Neural crest cell (in vitro differentiated cells): Measurements from ENCODE around the gene CEACAM20. TPM values are rescaled to one million over a fixed set of nuclear protein-coding genes. Genes with fewer than 3 reads are reported as not detected.

Experiments used
- DNase-seq: peaks from one replicate; pipeline ENCODE4 v3.0.0; 2021; ENCODE audit warnings: low read depth, mixed read lengths, low spot score
- H3K27ac Mint-ChIP-seq: one replicate; pipeline ENCODE4 v1.8.0; 2021; ENCODE audit warnings: mild to moderate bottlenecking, mixed read lengths; ENCODE audit not compliant: unreplicated experiment
- H3K27me3 Mint-ChIP-seq: 2 replicates; pipeline ENCODE4 v1.8.0; 2021; ENCODE audit warnings: low read depth, mild to moderate bottlenecking, mixed read lengths
- H3K36me3 Mint-ChIP-seq: 2 replicates; pipeline ENCODE4 v1.8.0; 2021; ENCODE audit warnings: low read depth, mild to moderate bottlenecking, mixed read lengths
- H3K4me1 Mint-ChIP-seq: 2 replicates; pipeline ENCODE4 v1.8.0; 2021; ENCODE audit warnings: mixed read lengths
- H3K4me3 Mint-ChIP-seq: one replicate; pipeline ENCODE4 v1.8.0; 2021; ENCODE audit warnings: mild to moderate bottlenecking, mixed read lengths
- H3K9me3 Mint-ChIP-seq: 2 replicates; pipeline ENCODE4 v1.8.0; 2021; ENCODE audit warnings: mixed read lengths
- long read RNA-seq: library from polyadenylated mRNA; unstranded; transcript quantifications from one replicate; pipeline ENCODE4 v2.0.0, GENCODE V29; 2020
- total RNA-seq: library from RNA; stranded (reverse); gene quantifications from 2 replicates; pipeline ENCODE4 v1.2.1, GENCODE V29; 2021
- TF ChIP-seq, protein P1 (sequence below): fragments of 200-600 bp; sonication (generic); conservative IDR thresholded peaks from 2 replicates; pipeline ENCODE4 v1.5.0; 2021; ENCODE audit warnings: antibody characterized with exemption, mild to moderate bottlenecking

Gene CEACAM20
- not detected in 2 replicates for total RNA-seq
- long read RNA-seq: 0 reads

DNA sequence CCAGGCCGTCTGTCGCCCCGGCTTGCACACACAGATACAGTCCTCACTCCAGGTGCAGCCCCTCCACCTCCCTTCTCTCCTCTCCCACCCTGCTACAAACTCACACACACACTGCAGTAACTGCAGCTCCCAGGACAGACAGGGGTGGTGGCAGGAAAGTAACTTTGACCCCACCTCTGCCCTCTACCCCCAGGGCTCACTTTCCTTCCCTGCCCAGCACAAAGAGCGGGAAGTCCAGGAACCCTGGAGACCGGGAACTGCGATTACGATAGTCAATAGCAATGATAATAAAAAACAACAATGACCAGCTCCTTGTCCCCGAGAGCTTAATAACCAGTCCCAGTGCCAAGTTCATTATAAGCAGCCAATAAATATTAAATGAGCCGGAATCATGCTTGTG is at the start of gene CEACAM20:
TSS of gene CEACAM20 (minus strand) at position 140 of the 400 bp plus-strand sequence. CDS start 166 bp downstream, outside the sequence.
- no peak within 1 kb of the TSS for H3K27ac Mint-ChIP-seq
- TF ChIP-seq, protein P1, sequence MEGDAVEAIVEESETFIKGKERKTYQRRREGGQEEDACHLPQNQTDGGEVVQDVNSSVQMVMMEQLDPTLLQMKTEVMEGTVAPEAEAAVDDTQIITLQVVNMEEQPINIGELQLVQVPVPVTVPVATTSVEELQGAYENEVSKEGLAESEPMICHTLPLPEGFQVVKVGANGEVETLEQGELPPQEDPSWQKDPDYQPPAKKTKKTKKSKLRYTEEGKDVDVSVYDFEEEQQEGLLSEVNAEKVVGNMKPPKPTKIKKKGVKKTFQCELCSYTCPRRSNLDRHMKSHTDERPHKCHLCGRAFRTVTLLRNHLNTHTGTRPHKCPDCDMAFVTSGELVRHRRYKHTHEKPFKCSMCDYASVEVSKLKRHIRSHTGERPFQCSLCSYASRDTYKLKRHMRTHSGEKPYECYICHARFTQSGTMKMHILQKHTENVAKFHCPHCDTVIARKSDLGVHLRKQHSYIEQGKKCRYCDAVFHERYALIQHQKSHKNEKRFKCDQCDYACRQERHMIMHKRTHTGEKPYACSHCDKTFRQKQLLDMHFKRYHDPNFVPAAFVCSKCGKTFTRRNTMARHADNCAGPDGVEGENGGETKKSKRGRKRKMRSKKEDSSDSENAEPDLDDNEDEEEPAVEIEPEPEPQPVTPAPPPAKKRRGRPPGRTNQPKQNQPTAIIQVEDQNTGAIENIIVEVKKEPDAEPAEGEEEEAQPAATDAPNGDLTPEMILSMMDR: no peak
- no peaks in the 10 kb centered on the region for H3K9me3 Mint-ChIP-seq
- no peak within 1 kb of the TSS for H3K4me3 Mint-ChIP-seq
- DNase-seq: no peak
- peaks cover 70% of the 10 kb centered on the region for H3K27me3 Mint-ChIP-seq
- H3K36me3 Mint-ChIP-seq: no peaks in the 10 kb centered on the region
- no peaks in the 10 kb centered on the region for H3K4me1 Mint-ChIP-seq

DNA sequence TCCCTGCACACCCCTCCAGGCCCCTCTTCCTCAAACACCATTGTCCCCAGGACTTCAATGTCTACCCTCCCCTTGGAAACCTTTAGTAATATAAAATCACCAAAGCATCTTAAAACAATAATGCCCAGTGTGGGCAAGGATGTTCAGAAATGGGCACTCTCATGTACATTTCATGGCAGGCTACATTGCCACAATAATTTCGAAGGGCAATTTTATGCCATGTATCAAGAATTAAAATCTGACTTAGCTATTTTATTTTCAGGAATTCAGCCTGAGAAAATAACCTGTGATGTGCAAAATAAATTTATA is 48.0 kb upstream of the CEACAM20 start:
- no peak for DNase-seq
- no peak overlapping the region for H3K27ac Mint-ChIP-seq
- no peaks in the 10 kb centered on the region for H3K9me3 Mint-ChIP-seq
- peaks cover 6% of the 10 kb centered on the region for H3K4me1 Mint-ChIP-seq
- TF ChIP-seq, protein P1: no peak
- peaks cover 10% of the 10 kb centered on the region for H3K27me3 Mint-ChIP-seq
- H3K4me3 Mint-ChIP-seq: no peak overlapping the region
- no peaks in the 10 kb centered on the region for H3K36me3 Mint-ChIP-seq

DNA sequence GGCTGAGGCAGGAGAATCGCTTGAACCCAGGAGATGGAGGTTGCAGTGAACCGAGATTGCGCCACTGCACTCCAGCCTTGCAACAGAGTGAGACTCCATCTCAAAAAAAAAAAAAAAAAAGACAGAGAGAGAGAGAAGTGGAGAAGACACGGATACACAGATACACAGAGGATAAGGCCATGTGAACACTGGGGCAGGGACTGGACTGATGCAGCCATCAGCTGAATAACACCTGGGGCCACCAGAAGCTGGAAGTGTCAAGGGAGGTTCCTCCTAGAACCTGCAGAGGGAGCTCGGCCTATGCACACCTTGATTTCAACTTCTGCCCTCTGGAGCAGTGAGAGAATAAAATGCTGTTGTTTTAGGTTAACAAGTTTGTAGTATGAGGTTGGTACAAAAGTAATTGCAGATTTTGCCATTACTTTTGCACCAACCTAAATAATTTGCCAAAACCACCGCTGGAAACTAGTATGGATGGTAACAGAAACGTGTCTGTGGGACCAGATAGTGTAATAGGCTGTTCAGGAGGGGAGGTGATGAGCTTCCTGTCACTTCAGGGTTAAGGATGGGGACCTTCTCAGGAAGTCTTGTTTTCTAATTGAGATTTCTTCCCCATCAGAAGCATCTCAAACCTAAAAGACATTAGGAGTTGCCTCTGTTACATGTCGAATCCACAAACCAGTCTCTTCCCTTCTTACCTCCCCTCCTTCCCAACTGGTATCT is 47.5 kb upstream of the CEACAM20 start:
- no peak overlapping the region for H3K4me3 Mint-ChIP-seq
- no peaks in the 10 kb centered on the region for H3K9me3 Mint-ChIP-seq
- TF ChIP-seq, protein P1: peak; percentile 67
- H3K4me1 Mint-ChIP-seq: peaks cover 6% of the 10 kb centered on the region
- H3K27me3 Mint-ChIP-seq: peaks cover 5% of the 10 kb centered on the region
- H3K27ac Mint-ChIP-seq: no peak overlapping the region
- DNase-seq: no peak
- no peaks in the 10 kb centered on the region for H3K36me3 Mint-ChIP-seq

DNA sequence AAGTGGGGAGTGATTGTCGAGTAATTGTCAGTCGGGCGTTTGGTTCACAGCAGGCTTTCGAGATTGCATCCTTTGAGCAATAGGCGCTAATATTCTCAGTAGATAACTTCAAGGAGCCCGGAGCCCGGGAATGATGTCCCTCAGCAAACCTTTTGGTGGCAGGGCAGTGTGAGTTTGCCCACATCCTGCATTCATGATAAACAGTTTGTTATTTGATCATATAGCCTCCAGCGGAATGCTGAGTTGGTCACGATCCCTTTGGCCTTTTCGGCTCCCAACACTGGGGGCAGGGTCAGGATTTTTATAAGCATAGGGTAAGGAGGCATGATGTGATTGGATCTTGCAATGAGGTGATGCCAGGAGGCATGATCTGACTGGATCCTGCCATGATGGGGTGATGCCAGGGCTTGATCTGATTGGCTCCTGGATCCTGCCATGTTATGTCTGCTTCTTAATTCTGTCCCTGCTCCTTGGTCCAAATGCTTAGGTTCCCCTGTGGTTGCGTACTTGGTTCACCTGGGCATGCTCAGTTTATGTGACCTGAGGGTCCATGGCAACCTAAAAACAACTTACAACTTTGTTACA is 45.7 kb upstream of the CEACAM20 start:
- TF ChIP-seq, protein P1: no peak
- DNase-seq: no peak
- no peak overlapping the region for H3K4me3 Mint-ChIP-seq
- H3K27ac Mint-ChIP-seq: no peak overlapping the region
- H3K9me3 Mint-ChIP-seq: no peaks in the 10 kb centered on the region
- peaks cover 6% of the 10 kb centered on the region for H3K4me1 Mint-ChIP-seq
- H3K27me3 Mint-ChIP-seq: peaks cover 10% of the 10 kb centered on the region
- no peaks in the 10 kb centered on the region for H3K36me3 Mint-ChIP-seq

DNA sequence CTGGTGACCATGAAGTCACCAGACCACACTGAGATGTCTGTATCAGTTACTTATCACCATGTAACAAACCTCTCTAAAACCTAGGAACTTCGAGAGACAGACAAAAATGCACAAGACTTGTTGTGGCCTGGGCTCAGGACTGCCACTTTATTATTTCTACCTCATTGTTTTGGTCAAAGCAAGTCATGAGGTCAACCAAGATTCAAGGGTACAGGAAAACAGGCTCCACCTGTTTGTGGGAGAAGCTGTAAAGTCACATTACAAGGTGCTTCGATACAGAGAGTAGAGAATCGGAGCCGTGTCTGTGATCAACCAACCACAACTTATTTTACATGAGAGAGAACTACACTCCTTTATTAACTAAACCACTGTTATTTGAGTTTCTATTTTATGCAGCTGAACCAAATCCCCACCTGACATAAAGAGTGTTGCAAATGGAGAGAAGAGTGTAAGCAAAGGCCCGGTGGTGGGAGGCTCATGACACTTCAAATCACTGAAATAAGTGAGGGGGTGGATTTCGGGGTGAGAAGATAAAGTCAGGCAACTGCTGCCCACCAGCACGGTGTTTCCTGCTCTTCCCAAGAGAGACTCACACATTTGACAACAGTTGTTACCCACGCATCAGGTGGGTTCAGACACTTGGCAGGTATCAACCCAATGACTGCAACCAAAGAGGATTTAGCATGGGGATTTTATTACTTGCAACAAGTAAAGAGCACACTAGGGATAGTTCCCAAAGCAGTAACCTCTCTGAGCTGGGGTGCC is 44.9 kb upstream of the CEACAM20 start:
- no peaks in the 10 kb centered on the region for H3K36me3 Mint-ChIP-seq
- H3K4me1 Mint-ChIP-seq: peaks cover 6% of the 10 kb centered on the region
- no peak overlapping the region for H3K27ac Mint-ChIP-seq

More for the DNA sequence above, 44.9 kb upstream of the CEACAM20 start:
- no peaks in the 10 kb centered on the region for H3K9me3 Mint-ChIP-seq
- DNase-seq: no peak
- no peak overlapping the region for H3K4me3 Mint-ChIP-seq
- TF ChIP-seq, protein P1: no peak
- H3K27me3 Mint-ChIP-seq: peaks cover 12% of the 10 kb centered on the region
